Hepatocyte (in vitro differentiated cells): ENCODE results near the gene LDLRAD4.

Experiments used
- EZH2 ChIP-seq: fragments of 200-600 bp; sonication (generic); IDR thresholded peaks from 2 replicates; pipeline ENCODE4 v1.6.1; 2016; ENCODE audit warnings: antibody characterized with exemption, mild to moderate bottlenecking, borderline replicate concordance
- TF ChIP-seq, protein P1 (sequence below): fragments of 200-600 bp; sonication (generic); IDR thresholded peaks from 2 replicates; pipeline ENCODE4 v1.5.1; 2016; ENCODE audit warnings: antibody characterized with exemption, mild to moderate bottlenecking; ENCODE audit not compliant: poor library complexity

DNA sequence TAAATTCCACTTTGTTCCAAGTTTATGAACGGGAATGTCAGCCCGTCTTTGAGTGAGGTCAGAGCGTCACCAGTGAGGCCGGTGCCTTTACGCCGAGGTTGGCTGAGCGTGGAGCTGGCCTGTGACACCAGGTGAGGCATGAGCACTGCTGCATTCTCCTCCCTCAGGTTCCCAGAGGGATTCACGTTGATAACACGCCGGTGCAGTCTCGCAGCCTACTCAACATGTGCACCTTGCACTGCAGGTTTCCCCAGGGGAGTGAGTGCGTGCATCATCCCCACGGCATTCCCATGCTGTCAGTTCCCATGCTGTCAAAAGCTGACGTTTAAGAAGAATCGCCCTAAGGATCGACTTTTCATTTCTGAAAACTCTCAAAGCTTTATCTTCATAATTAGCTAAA lies 213.3 kb downstream of the LDLRAD4 start:
- TF ChIP-seq, protein P1, sequence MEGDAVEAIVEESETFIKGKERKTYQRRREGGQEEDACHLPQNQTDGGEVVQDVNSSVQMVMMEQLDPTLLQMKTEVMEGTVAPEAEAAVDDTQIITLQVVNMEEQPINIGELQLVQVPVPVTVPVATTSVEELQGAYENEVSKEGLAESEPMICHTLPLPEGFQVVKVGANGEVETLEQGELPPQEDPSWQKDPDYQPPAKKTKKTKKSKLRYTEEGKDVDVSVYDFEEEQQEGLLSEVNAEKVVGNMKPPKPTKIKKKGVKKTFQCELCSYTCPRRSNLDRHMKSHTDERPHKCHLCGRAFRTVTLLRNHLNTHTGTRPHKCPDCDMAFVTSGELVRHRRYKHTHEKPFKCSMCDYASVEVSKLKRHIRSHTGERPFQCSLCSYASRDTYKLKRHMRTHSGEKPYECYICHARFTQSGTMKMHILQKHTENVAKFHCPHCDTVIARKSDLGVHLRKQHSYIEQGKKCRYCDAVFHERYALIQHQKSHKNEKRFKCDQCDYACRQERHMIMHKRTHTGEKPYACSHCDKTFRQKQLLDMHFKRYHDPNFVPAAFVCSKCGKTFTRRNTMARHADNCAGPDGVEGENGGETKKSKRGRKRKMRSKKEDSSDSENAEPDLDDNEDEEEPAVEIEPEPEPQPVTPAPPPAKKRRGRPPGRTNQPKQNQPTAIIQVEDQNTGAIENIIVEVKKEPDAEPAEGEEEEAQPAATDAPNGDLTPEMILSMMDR, result no peak
- no peak for TF ChIP-seq EZH2
